Uterus (tissue), 2 donors: Measurements from ENCODE around the gene NIPBL.
"Not testable (repeated sequence)": the region's sequence is repeated elsewhere in the genome, so short reads cannot be mapped to it uniquely, and the experiment has no call there.

ENCODE experiments used
- POLR2A ChIP-seq, 2 donors: fragments of 450-650 bp; IDR thresholded peaks; one replicate each; pipeline ENCODE4 v1.6.1; 2016; ENCODE audit warnings: antibody characterized with exemption in 2 of 2, mild to moderate bottlenecking in 1 of 2, moderate library complexity in 1 of 2
- TF ChIP-seq, protein P1 (sequence below), 4 experiments: fragments of 200-600 bp in 2 of 4; fragments of 450-650 bp in 2 of 4; sonication (generic) in 2 of 4; IDR thresholded peaks; one replicate each; pipeline ENCODE4 v1.5.1; 2016 to 2019; ENCODE audit warnings: antibody characterized with exemption in 4 of 4, mild to moderate bottlenecking in 2 of 4, moderate library complexity in 1 of 4

DNA sequence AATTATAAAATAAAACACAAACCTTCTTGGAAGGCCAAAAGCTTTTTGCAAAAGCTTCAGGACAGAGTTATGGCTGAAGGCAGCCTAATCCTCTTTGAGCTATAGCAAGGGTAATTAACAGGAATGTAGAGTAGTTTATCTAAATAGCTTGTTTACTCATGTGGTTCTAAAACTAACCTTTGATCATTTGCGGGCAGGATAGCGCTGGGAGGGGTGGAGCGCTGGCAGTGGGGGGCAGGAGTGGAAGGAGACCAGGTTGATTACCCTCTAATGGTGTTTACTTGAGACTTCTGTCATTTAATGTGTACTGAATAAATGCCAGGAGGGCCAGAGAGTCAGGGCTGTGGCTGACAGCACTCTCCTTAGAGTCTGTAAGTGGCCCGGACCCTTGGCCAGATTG is 217.2 kb downstream of the NIPBL start:
- TF ChIP-seq, protein P1, sequence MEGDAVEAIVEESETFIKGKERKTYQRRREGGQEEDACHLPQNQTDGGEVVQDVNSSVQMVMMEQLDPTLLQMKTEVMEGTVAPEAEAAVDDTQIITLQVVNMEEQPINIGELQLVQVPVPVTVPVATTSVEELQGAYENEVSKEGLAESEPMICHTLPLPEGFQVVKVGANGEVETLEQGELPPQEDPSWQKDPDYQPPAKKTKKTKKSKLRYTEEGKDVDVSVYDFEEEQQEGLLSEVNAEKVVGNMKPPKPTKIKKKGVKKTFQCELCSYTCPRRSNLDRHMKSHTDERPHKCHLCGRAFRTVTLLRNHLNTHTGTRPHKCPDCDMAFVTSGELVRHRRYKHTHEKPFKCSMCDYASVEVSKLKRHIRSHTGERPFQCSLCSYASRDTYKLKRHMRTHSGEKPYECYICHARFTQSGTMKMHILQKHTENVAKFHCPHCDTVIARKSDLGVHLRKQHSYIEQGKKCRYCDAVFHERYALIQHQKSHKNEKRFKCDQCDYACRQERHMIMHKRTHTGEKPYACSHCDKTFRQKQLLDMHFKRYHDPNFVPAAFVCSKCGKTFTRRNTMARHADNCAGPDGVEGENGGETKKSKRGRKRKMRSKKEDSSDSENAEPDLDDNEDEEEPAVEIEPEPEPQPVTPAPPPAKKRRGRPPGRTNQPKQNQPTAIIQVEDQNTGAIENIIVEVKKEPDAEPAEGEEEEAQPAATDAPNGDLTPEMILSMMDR (IDR thresholded peaks at IDR 0.05) = not testable (repeated sequence)
- TF ChIP-seq POLR2A (IDR thresholded peaks at IDR 0.05) = not testable (repeated sequence)
